Tibial artery (tissue), 4 donors: ENCODE measurements around the gene SNAPC4.

ENCODE experiments used
- DNase-seq, 2 donors: peaks; one replicate each; pipeline ENCODE4 v3.0.0-alpha.2; 2019
- H3K27ac ChIP-seq, 2 donors: fragments of 200-600 bp; sonication (generic) in 1 of 2; 1 replicate in 1 of 2; 2 replicates in 1 of 2; pipeline ENCODE4 v1.5.1; 2018 to 2019; ENCODE audit warnings: mild to moderate bottlenecking in 1 of 2
- H3K27me3 ChIP-seq, 2 donors: fragments of 200-600 bp; sonication (generic) in 1 of 2; one replicate each; pipeline versions ENCODE4 v1.5.1 to v1.6.0; 2016 to 2019
- H3K36me3 ChIP-seq, 3 donors: fragments of 200-600 bp; sonication (generic) in 2 of 3; one replicate each; pipeline ENCODE4 v1.5.1; 2016 to 2019; ENCODE audit warnings: mild to moderate bottlenecking in 2 of 3
- H3K4me1 ChIP-seq, 4 donors: fragments of 200-600 bp; sonication (generic) in 2 of 4; 1 replicate in 3 of 4; 2 replicates in 1 of 4; pipeline ENCODE4 v1.5.1; 2016 to 2019
- H3K4me3 ChIP-seq, 2 donors: fragments of 200-600 bp; sonication (generic) in 1 of 2; 1 replicate in 1 of 2; 2 replicates in 1 of 2; pipeline ENCODE4 v1.5.1; 2018 to 2019; ENCODE audit warnings: mild to moderate bottlenecking in 2 of 2
- H3K9me3 ChIP-seq, 3 donors: fragments of 200-600 bp; sonication (generic) in 1 of 3; one replicate each; pipeline ENCODE4 v1.5.1; 2016 to 2019
- CTCF ChIP-seq, 2 experiments: fragments of 200-600 bp in 1 of 2; fragments of 450-650 bp in 1 of 2; IDR thresholded peaks; one replicate each; pipeline ENCODE4 v1.5.1; 2017 to 2019; ENCODE audit warnings: antibody characterized with exemption in 2 of 2, mild to moderate bottlenecking in 1 of 2, moderate library complexity in 1 of 2
- intact Hi-C: fragments of 100-400 bp; cut with DNase I; formaldehyde crosslinking; loops from one replicate; pipeline ENCODE4 v1.15.0; 2023; ENCODE audit warnings: low total_unique reads

SNAPC4 gene

GRCh38 chr9:136391737-136392537 is 8.0 kb downstream of the SNAPC4 start:
- Histone ChIP-seq H3K9me3 (no peaks in the 10 kb centered on the region), H3K4me1 (no peaks in the 10 kb centered on the region), H3K4me3 (no peak overlapping the region), H3K36me3 (peaks cover 57 to 91% (median 90%) of the 10 kb centered on the region in 3 donors), H3K27ac (no peak overlapping the region), H3K27me3 (no peaks in the 10 kb centered on the region)
- TF ChIP-seq CTCF (IDR thresholded peaks at IDR 0.05), result no peak
- DNase-seq, result no peak
- intact Hi-C loops, result no loop called here

- TF ChIP-seq CTCF (IDR thresholded peaks at IDR 0.05), result no peak
- Histone ChIP-seq H3K4me1 (no peaks in the 10 kb centered on the region), H3K36me3 (peaks cover 38 to 90% (median 84%) of the 10 kb centered on the region in 3 donors), H3K27me3 (no peaks in the 10 kb centered on the region), H3K4me3 (no peak overlapping the region), H3K27ac (no peak overlapping the region), H3K9me3 (no peaks in the 10 kb centered on the region)
- DNase-seq, result no peak
- intact Hi-C loops, result no loop called here
These were observed 10.6 kb downstream of the SNAPC4 start for GRCh38 chr9:136389396-136389795.

- peaks cover 45 to 90% (median 86%) of the 10 kb centered on the region in 3 donors for H3K36me3 ChIP-seq
- no peak for TF ChIP-seq CTCF (IDR thresholded peaks at IDR 0.05)
- H3K27me3 ChIP-seq, result no peaks in the 10 kb centered on the region
- H3K4me3 ChIP-seq, result no peak overlapping the region
- no peaks in the 10 kb centered on the region for H3K4me1 ChIP-seq
- no peaks in the 10 kb centered on the region for H3K9me3 ChIP-seq
- H3K27ac ChIP-seq, result no peak overlapping the region
- DNase-seq, result no peak
- intact Hi-C loops, result no loop called here
These were observed 12.8 kb downstream of the SNAPC4 start for GRCh38 chr9:136387217-136387616.

GRCh38 chr9:136386018-136386417 is 14.0 kb downstream of the SNAPC4 start:
- Histone ChIP-seq H3K4me3 (no peak overlapping the region), H3K27me3 (no peaks in the 10 kb centered on the region), H3K4me1 (no peaks in the 10 kb centered on the region), H3K27ac (no peak overlapping the region), H3K36me3 (peaks cover 43 to 91% (median 87%) of the 10 kb centered on the region in 3 donors), H3K9me3 (no peaks in the 10 kb centered on the region)
- intact Hi-C loops, result no loop called here
- TF ChIP-seq CTCF (IDR thresholded peaks at IDR 0.05), result no peak
- no peak for DNase-seq

GRCh38 chr9:136385015-136385414 is 15.0 kb downstream of the SNAPC4 start:
- H3K27me3 ChIP-seq, result no peaks in the 10 kb centered on the region
- no peaks in the 10 kb centered on the region for H3K9me3 ChIP-seq
- H3K36me3 ChIP-seq, result peaks cover 47 to 100% (median 91%) of the 10 kb centered on the region in 3 donors
- intact Hi-C loops, result no loop called here
- DNase-seq, result no peak
- no peak overlapping the region for H3K4me3 ChIP-seq
- TF ChIP-seq CTCF (IDR thresholded peaks at IDR 0.05), result no peak
- no peak overlapping the region for H3K27ac ChIP-seq
- no peaks in the 10 kb centered on the region for H3K4me1 ChIP-seq
